GM12872 (cell line): Measurements from ENCODE around the gene NEK7.

Experiments used
- TF ChIP-seq, protein P1 (sequence below): IDR thresholded peaks from 3 replicates; pipeline ENCODE4 v1.5.1; 2011; ENCODE audit warnings: low read depth, mild to moderate bottlenecking, low read length, moderate library complexity; ENCODE audit not compliant: insufficient read depth

Gene NEK7

DNA sequence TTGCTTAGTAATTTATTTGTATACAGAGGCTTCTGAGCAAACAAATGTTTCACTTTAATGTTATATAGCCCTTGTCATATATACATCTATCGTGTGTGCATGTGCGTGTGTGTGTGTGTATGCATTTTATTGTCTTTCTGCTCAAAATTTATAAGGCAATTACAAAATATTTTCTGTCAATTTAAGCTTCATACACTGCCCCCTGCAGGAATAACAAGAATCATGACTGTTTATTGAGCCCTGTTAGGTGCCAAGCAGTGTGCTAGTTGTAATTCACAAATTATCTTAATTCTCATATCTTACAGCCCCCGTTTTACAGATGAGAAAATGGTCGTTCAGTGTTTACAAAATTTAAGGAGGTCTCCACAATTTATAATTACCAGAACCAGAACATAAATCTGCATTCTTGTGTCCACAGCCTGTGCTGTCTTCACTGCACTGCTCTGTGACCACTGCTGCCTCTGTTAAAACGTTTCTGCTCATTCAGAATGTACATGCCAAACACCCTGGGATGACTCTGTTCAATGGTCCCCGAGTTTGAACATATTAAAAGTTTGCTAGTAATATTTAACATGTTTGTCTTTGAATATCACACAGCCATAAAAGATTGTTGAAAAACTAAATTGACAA is 202.3 kb downstream of the NEK7 start:
- TF ChIP-seq, protein P1, sequence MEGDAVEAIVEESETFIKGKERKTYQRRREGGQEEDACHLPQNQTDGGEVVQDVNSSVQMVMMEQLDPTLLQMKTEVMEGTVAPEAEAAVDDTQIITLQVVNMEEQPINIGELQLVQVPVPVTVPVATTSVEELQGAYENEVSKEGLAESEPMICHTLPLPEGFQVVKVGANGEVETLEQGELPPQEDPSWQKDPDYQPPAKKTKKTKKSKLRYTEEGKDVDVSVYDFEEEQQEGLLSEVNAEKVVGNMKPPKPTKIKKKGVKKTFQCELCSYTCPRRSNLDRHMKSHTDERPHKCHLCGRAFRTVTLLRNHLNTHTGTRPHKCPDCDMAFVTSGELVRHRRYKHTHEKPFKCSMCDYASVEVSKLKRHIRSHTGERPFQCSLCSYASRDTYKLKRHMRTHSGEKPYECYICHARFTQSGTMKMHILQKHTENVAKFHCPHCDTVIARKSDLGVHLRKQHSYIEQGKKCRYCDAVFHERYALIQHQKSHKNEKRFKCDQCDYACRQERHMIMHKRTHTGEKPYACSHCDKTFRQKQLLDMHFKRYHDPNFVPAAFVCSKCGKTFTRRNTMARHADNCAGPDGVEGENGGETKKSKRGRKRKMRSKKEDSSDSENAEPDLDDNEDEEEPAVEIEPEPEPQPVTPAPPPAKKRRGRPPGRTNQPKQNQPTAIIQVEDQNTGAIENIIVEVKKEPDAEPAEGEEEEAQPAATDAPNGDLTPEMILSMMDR, result peak; percentile 47; the same call in 2 of the 3 replicates

DNA sequence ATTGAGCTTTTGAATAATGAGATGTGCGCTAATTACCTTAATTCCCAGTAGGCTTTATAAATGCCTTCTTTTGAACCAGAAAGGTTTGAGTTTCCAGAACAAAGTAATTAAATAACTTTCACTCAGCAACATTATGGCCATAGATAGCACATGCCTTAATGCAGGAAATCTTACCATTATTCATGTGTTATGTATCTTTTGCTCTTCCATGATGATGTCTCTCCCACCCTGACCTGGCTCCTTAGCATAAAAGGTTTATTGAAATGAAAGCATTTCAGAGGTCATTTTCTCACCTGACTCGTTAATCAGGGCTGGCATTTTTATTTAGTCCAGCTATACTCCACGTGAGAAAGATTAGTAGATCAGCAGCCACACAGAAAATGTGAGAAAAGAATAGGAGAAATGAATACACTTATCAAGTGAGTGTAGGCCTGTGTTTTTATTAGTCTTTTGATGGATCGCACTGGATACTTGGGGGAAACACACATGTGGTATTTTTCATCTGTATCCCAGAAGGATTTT is 203.5 kb downstream of the NEK7 start:
- TF ChIP-seq, protein P1, result no peak

DNA sequence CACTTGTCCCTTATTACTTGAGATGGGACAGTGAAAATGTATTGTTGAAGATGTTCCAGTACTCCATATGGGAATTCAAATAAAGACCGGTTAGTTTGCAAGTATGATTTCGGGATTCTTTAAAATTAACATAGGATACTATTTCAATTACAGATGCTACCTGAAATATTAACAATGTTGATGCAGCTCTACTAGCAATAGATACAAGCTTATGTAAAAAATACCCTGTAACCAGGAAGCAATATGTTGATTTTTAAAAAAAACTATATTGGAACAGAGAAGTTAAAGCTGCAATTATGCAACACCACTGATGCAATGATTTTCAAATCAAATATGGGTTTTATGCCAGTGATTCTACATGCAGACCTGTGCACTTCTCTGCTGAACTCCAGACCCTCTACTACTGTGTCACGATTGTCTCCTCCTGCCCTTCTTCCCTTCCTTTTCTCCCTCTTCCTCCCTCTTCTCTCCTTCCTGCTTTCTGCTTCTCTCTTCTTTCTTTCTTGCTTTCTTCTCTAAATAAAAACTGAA is 204.5 kb downstream of the NEK7 start:
- TF ChIP-seq, protein P1, result no peak

DNA sequence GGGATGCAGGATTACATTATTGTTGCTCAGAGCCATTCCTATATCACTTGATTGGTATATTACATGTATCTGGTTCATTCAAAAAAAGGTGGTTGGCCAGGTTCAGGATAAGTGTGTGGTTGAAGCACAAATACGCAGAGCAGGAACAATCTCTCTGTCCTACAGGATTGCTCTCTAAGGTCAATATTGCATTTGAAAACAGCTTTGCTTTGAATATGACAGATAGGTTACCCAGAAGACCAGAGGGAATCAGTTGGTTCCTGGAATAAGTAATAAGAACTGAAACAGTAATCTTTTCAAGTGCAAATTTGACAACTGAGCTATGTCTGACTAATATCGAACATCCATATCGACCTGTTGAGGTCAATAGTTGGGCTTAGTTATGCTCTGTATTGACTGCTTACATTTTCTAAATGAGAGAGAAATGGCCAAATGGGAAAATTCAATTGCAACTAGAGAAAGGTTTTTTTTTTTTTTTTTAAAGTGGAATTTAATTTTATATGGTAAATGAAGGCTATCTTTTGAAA is 206.9 kb downstream of the NEK7 start:
- TF ChIP-seq, protein P1, result no peak

- TF ChIP-seq, protein P1, result no peak
Observed at GRCh38 chr1:198364471-198364870, 207.7 kb downstream of the NEK7 start.

DNA sequence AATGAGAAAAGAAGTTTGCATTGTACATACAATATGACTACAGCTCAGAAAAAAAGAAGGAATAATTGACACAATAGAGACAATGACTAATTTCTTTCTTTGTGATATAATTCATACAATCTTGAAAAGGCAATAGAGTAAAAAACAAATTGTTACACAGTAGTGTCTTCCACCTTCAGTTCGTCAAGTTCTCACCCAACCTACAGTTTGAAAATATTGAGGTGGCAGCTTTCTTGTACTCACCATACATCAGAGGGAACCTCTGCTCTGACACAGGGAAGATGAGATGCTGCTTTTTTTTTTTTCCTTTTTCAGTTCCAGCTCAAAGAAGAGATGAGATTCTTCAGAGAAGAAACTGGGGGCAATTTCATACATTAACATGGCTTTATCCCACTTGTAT is 210.5 kb downstream of the NEK7 start:
- TF ChIP-seq, protein P1, result no peak

DNA sequence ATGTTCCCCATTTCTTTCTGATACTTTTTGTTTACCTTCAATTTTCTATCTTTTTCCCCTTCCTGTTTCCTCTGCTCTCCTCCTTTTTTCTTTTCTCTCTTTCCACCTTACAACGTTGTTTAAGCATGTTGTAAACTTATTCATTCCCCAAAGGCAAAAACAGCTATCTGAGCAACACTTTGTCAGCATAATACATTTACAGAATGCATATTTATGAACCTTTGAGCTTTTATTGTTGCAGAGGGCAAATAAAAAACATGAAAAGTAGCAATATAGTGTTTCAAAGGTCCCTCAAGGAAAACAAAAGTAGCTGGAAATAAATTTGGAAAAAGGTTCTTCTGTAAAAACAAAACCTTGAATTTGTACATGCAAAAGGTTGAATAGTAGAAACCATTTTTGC is 214.2 kb downstream of the NEK7 start:
- TF ChIP-seq, protein P1, result no peak
